Mesenteric fat pad (tissue), 1 donor: Measurements from ENCODE around the gene CCDC27. TPM values are rescaled to one million over a fixed set of nuclear protein-coding genes. Genes with fewer than 3 reads are reported as not detected.

Experiments
- DNase-seq: peaks from one replicate; pipeline ENCODE4 v3.0.0-alpha.2; 2020; ENCODE audit warnings: low spot score
- total RNA-seq: library from RNA; stranded (reverse); fragmentation: NEBNext Ultra II Directional; extraction: Animal tissue kit (Norgen Biotek cat#: 25700); gene quantifications from one replicate; pipeline ENCODE4 v1.2.1, GENCODE V29; 2021
- donor health status: DM: yes; HTN: yes; CAD: no.

Gene CCDC27
- total RNA-seq, 1 donor from 2014 or later: not detected

DNA sequence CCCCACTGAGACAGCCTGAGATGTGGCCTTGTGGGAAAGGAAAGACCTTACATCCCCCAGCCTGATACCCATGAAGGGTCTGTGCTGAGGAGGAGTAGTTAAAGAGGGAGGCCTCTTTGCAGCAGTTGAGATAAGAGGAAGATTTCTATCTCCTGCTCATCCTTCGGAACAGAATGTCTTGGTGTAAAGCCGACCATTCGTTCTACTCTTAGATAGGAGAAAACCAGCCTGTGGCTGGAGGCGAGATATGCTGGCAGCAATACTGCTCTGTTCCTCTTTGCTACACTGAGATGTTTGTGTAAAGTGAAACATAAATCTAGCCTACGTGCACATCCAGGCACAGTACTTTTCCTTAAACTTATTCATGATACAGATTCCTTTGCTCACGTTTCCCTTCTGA, 1.5 kb upstream of the CCDC27 start:
- DNase-seq: no peak

DNA sequence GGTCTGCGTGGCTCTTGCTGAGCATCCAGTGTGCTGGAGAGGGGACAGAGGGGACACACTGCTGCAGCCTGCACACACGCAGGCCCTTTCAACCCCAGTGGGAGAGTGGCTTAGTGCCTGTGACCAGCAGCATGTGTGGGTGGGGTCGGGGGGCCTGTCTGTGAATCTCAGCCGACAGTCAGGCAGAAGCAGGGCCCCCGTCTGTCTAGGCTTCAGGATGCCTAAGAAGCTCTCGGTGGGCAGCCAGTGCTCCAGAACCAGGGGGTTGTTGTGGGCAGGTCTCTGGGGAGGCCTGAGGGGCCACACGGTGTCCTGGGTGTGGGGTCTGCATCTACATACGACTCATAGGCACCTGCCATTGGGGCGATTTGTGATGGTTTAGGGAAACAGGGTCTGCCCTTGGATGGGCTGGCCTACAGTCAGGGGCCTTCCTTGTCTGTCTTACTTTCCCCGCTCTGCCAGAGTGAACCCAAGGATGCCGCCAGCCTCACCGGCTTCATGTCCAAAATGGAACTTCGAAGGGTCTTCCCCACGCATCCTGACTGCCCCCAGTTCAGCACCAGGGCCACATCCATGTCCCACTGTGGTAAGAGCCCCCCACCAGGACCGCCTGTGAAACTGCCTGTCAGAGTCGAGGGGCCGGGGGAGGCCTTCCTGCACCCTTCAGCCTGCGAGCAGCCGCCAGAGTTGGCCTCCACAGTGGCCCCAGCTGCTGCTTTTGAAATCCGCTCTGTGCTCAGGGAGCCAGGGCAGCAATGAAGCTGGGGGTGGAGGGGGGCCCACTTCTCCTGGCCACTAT, 1.6 kb downstream of the CCDC27 start:
- DNase-seq: no peak

DNA sequence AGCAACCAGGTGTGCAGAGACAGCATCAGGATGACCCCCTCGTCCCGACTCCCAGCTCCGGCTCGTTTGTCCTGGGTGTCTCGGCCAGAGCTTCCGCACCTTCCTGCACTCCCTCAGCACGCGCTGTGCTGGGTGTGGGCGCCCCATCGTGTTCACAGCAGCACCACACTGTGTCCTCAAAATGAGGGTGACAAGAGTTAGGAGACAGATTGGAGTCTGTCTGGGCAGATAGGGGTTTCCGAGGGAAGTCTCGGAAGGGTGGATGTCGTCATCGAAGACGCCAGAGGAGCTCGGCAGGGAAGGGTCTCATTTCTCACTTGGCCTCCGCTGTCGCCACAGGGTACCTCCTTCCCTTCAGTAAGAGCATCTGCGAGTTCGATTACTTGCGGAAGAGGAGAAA, 4.1 kb downstream of the CCDC27 start:
- no peak for DNase-seq

DNA sequence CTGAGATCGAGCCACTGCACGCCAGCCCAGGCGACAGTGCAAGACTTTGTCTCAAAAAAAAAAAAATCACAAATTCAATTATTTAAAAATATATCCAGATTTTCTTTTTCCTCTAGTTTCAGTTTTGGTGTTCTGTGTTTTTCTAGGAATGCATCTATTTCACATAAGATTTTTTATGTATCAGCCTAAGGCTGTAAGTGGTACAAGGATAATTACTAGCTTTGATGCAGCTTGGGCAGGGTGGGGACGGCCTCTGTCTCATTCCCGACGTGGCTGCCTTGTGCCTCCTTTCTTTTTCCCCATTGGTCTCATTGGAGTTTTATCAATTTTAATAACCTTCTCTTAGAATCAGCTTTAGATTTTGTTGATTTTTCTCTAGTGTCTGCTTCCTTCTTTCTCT, 6.9 kb downstream of the CCDC27 start:
- no peak for DNase-seq

DNA sequence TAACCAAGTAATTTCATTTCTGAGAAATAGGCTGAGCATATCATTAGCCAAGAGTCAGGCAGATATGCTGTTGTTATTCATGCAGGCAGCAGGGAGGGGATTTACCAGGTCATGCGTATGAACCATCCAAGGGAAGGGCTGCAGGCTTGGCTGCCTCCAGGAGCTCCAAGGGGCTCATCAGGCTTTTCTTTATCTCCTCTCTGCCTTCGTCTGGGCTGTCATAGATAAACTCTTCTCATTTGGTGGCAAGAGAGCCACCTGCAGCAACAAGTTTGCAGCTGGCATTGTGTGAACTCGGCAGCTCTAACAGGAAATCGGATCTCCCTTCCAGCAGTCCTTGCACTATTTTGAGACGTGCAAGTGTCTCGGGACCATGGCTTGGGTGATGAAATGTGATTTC, 7.5 kb downstream of the CCDC27 start:
- DNase-seq: no peak

DNA sequence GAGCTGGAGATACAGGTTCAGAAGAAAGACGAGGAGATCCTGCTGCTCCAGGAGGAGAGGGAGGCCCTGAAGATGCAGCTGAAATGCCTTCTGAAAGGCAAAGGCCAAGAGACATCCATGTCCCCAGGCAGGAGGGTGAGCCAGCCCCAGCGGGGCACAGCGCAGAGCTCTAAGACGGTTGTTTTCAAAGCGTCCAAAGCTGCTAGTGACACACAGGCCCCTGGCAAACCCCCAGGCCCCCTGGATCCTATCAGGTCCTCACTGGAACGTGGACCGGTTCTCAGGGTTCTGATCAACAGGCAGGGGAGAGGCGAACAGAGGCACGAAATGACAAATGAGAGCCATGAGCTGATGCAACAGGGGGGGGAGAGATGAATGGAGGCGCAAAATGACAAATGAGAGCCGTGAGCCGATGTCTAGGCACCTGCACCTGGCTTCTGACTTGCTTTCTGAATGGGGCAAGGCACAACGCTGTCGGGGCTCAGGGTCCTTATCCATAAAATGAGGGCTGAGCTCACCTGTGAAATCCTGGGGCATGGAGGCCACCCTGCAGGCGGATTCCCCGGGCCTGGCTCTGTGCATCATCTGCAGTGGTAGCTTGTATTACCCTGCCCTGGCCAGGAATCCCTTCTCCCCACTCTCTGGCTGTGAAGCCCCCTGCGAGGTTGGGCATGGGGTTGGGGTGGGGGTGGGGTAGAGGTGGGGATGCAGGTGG, 9.2 kb downstream of the CCDC27 start:
- no peak for DNase-seq

DNA sequence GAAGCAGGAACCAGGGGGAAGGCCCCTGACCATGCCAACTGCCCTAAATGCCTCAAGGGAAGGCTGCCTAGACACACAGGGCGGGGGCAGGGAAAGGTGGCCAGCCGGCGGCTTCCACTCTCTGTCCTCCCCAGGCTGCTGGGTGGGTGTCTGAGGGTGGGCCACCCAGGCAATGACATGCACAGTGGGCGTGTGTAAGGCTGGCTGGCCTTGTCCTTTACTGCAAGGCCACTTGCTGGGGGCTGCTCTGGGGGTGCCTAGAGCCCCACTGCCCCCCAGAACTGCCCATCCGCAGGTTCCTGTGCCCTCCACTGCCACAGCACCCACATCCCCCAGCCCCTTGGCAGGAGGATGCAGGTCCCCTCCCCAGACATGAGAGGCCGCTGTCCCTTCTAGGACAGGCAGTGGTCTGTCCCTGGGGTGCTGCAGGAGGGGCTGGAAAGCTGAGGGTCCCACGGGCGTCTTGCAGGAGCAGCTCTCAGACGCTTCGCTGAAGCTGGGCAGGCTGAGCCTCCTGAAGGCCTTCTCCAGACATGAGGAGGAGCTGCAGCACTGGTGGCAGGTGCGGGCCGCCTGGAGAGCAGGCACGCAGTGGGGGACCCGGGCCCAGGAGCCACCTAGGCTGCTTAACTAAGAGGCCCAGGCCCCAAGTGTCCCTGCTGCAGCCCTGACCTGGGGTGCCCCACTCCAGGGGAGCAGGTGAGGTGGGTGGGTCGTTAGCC, 10.1 kb downstream of the CCDC27 start:
- DNase-seq: no peak

DNA sequence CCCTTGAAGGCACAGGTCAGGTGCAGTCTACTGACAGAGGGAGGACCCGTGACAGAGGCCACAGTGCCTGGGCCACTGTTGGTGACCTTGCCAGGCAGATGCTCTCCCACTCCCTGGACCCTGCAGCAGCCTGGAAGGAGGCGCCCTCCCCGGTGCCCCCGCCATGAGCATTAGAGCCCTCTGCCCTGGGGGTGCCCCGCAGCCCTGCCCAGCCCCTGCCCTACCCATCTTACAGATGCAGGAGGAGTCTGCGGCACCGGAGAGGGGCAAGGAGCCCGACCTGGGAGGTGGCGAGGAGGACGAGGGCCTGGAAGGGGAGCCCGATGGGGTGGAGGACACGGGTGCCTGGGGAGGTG, 10.6 kb downstream of the CCDC27 start:
- no peak for DNase-seq

DNA sequence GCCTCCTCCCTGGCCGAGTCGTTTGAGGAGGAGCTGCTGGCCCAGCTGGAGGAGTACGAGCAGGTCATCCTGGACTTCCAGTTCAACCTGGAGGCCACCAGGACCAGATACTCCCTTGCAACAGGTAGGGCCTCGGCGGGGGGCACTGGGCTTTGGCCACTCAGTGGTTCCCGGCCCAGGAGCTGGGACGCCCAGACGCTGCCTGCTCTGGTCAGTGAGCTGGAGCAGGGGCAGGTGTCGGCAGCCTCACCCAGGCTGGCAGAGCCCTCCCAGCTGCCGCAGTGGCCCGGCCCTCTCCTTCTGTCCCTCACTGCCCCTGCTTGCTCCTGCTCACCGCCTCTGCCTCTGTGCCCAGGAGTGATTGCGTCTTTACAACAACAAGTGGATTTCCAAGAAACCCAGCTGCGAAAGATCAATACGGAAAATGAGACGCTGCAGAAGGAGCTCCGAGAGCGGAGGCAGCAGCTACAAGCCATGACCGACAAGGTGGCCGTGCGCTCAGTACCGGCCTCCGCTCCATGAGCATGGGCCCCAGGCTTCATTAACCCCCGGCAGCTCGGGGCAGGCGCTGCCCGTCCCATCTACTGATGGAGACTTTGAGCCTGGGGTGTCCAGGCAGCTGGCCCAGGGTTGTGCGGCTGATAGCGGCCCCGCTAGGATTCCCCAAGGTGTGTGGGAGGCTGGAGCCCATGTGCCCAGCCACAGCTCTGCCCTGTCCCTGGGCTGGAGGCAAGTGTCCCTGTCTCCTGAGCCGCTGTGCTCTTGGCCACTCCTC, 11.3 kb downstream of the CCDC27 start:
- no peak for DNase-seq

DNA sequence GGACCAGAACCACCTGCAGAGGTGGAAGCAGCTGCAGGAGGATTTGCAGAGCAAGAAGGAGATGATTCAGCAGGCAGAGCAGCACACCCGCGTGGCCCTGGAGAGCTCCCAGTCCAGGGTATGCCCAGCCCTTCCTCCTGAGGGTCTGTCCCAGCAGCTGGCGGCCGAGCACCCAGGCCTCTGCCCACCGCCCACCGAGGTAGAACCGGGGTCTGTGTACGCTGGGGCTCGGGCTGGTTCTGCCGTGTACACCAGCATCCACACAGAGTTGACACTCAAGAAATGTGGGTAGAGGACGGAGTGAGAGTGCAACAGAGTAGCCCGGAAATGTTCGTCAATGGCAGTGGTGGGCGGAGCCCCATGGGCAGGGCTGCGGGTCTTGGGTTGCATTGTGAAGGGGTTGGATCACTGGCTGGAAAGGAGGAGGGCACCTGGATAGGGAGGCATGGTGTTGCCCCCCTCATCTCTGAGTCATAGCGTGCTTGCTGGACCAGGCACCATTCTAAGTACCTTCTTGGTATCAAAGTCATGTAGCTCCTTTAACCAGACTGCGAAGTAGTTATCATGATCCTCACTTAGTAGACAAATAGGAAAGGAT, 15.2 kb downstream of the CCDC27 start:
- DNase-seq: no peak

DNA sequence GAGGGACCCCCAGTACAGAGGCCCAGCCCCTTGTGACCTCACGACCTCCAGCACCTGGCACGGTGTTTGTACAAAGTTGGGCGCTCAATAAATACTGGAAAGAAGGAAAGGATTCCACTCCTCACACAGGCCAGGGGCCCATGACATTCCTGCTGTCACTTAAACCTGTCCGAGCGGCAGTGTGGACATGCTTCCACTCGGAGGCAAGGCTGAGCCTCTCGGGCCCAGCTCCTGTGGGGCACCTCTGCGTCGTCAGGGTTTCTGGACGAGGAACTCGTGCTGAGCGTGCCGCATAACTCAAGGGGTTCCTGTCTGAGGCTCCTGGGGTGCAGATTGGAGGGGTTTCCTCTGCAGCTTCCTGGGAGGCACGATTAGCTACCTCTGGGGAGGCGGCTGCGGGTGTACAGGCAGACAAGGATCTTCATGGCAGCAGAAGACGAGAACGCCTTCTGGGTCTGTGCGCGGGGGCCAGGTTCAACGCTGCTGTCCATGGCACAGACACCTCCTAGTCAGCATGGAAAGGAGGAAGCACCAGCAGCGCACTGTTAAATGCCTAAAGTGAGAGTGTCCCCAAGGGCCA, 16.7 kb downstream of the CCDC27 start:
- no peak for DNase-seq

DNA sequence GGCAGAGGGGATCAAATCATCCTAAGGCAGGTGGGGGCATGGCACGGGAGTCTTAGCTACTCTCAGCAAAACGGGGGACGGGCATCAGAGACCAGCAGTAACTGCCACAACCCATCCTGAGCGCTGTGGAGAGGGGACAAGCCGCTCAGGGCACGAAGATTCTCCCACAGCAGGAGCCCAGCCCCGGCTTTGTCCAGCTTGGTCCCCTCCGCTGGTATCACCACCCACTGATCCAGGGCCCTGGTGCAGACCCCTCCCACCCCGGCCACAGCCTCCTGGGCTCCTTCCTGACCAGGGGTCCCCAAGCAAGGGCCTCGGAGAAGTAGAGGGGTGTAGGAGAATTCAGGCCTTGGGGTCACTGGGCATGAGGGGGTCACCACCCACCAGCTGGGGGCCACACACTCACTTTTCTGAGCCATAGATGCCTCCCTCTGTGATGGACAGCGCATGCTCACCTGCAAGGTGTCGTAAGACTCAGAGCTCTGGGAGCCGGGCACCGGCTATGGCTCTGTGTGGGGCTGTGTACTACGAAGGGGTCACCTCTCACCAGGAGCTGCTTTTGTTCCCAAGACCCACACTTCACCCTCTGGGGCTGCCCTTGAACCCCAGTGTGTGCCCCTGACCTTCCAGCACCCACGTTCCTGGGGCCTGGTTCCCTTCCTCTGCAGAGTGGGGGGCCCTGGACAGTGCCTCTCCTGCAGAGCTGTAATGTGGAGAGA, 18.0 kb downstream of the CCDC27 start:
- DNase-seq: no peak

DNA sequence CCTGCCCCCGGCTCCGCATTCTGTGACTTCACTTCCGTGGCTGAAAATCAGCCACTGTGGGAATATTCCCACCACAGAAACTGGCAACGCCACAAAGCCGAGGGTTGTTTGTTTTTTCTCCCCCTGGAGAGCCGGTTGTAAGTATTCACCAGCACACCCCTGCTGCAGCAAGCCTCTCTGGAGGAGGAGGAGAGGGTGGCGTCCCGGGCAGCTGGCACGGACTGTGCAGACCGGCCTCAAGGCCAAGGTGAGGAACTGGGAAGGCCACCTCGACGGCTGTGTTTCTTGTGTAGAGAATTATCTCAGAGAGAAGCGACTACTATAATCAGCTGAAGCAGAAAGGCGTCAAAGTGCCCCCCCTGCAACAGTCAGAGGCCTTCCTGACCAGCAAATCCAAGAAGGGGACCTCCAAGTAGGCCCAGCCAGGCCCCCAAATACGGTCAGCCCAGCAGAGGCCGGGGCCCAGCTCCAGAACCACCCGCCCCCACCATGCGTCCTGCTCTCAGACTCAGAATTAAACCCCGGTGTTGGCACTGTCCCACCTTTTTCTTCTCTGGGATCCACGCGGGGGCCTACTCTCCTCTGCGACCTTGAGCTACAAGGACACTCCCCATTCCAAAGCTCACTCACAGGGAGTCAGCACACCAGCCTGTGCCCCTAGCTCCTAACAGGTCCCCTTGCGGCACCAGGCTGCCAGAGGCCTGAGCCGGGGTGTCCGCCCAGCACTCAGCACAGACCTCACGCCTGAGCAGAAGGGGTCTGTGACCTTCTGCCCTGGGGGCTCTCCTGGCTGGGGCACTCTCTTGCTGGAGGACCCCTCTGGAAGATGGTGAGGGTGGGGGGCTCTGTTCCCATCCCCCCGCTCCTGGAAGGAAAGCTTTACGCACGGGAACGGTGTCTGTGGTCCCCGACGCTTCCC, 19.1 kb downstream of the CCDC27 start:
- no peak for DNase-seq

DNA sequence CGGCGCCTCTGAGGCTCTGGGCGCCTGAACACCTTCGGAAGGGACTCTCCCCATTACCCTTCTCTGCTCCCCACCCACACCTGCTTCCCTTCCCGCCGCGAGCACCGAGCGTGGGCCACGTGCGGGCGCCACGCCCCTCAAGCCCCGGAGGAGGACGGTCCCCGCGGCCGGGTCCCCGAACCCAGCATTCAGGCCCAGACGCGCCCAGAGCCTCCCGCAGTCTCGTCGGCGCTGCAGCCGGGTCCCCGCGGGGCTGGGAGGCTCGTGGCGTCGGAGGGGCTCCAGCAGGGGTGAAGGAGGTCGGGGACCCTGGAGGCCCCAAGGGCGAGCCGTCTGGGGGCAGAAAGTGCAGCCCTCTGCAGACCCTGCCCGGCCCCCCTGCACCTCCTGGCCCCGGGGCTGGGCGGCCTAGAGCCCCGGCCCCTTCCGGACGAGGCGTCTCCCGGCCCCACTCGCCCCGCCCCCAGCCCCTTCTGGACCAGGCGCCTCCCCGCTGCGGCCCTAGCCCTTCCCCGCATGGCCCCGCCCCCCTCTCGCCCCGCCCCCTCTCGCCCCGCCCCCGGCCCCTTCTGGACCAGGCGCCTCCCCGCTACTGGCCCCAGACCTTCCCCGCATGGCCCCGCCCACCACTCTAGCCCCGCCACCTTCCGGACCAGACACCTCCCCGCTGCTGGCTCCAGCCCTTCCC, 19.9 kb downstream of the CCDC27 start:
- DNase-seq: no peak

DNA sequence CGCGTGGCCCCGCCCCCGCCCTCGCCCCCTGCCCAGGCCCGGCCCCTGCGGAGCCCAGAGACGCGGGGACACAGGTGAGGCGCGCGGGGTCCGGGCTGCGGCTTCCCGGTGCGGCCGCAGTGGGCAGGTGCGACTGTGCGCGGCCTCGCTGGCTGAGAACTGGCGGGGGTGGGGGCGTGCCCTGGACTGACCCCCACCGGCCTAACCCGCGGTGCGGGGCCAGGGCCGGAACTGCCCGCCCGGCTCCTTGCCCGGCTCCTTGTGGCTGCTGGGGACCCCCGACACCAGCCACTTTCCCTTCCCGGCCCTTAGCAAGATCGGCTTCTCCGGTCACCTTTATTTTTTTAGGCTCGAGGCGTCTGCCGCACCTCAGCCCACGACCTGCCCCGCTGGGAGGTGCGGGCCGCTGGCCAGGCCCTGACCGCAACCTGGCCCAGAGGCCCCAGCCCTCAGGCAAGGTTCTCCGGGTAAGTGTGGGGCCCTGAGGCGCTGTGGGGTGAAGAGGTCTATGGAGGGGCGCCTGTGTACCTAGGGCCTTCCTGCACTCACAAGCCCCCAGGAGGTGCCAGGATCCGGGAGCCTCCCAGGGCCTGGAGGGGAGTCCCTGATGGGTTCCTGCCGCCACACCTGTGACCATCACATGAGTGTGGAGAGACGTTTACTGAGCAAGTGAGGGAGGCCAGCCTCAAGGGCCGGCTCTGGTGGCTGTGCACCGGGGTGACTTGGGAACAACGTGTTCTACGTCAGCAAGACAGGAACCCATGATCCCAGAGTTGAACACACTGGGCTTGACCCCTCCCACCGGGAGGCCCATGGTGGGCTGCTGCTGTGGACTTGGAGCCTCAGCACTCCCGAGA, 20.7 kb downstream of the CCDC27 start, which contains the start of gene SMIM1:
TSS of gene SMIM1 (plus strand) at position 35 of the 857 bp plus-strand sequence. CDS start 2,625 bp downstream, outside the sequence.
- no peak for DNase-seq

DNA sequence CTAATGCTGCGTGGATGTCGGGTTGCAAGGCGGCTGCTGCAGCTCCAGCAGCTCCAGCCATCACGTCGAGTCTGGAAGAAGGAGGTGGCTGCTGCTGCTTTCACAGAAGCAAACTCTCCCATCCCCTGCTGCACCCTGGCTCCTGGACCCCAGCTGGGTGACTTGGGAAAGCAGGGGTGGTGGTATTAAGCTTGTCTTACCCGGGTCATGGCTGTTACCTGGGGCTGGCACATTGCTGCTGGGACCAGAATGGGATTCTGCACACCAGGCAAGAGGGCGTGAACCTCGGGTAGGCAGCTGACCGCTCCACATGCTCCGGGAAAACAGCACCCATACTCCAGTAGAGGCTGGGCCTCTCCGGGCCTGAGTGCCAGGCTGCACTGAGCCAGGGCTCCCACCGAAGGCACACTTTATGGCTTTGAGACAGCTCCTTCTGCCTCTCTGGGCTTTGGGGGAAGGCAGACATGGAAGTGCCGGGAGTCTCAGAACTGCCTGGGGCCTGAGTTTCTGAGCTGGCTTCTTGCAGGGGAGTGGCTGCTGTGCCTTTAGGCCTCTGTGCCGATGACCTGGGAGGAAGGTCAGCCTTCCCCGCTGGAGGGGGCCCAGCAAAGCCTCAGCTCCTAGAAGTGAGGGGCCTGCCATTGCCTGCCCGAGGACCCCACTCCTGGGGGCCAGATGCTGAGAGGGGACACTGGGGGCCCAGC, 21.5 kb downstream of the CCDC27 start:
- no peak for DNase-seq
